ENCODE results near the gene FADS3. TPM values are rescaled to one million over a fixed set of nuclear protein-coding genes. Genes with fewer than 3 reads are reported as not detected.
A peak's percentile ranks its signal among the peaks of the same experiment; 100 is the strongest.

The FADS3 gene
- total and polyA plus RNA-seq, 2 of the 13 experiments (the other 11 are each of a cell fraction or from before 2014, with no cell fraction given), result 13.4 to 23.2 TPM

DNA sequence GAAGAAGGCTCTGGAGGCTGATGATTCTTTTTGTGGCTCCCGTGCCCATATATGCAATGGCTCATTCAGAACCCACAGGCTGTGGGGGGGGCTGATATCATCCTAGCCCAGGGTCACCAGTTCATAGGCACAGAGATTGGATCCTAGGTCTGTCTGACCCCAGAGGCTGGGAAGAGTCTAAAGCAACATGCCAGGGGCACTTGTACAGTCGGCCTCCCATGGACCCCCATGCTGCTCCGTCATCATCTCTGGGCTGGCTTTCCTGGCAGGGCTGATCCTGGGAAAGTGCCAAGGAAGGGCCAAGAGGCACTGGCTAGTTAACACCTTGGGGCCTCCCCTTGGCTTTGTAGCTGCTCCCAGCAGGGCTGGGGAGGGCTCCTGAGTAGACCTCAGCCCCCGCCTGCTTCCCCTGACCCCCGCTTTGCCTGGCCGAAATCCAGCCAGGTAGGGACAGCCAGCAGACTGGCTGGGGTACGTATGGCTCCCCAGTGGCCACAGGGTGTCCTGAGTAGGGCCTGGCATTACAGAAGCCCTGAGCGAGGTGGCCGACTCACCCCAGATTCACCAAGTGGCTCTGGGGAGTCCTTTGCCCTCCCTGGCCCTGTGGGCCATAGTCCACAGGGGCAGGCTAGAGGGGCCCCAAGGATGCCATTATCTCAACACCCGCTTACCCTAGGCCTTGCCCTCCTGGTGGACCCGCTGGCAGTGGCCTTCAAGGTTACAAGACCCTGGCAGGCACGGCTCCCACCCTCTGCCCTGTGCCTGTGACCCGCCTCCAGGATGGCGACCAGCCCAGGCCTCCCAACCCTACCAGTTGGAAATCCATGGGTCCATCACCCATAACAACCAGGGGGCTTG lies 22.5 kb downstream of the FADS3 start:
- Histone ChIP-seq H3K9me3 (ENCODE audit: low read length) (no peaks in the 10 kb centered on the region), H3K4me1 (ENCODE audit: insufficient read depth, low read length) (peaks cover 26% of the 10 kb centered on the region), H3K79me2 (ENCODE audit: insufficient read depth, low read length) (no peaks in the 10 kb centered on the region), H3K36me3 (replicated peaks in 1 of 2; ENCODE audit: control insufficient read depth in 1 of 2, insufficient read depth in 2 of 2, low read length in 2 of 2) (peaks cover 0 to 9% of the 10 kb centered on the region in 2 experiments; a peak in 2 of 5 replicates), H3K4me3 (replicated peaks in 1 of 3; ENCODE audit: insufficient read depth in 1 of 3, low read depth in 2 of 3, low read length in 3 of 3) (no peak overlapping the region), H3K9ac (ENCODE audit: insufficient read depth, low read depth, low read length) (no peak overlapping the region), H2AFZ (ENCODE audit: low read length) (no peak overlapping the region), H3K27ac (ENCODE audit: extremely low read length, insufficient read depth, low read length) (no peak overlapping the region), H4K20me1 (ENCODE audit: insufficient read depth, low read length) (no peaks in the 10 kb centered on the region), H3K4me2 (ENCODE audit: low read depth, low read length) (no peak overlapping the region), H3K27me3 (ENCODE audit: control insufficient read depth in 1 of 2, insufficient read depth in 2 of 2, low read length in 2 of 2) (peaks cover 0 to 6% of the 10 kb centered on the region in 2 experiments; a peak in 1 of 5 replicates)
- no peak for DNase-seq (ENCODE audit: low spot score)
- no TSS peak for BruUV-seq (replicated peaks)
- FAIRE-seq, result no peak
- ATAC-seq, result 0 out of 3 replicates have a peak, but pooled peaks have one; percentile 2
- POLR2A ChIA-PET, result no interaction called here
- intact Hi-C loops (cut with micrococcal nuclease; ENCODE audit: unreplicated experiment) (no loop called here), in situ Hi-C loops (cut with HindIII; ENCODE audit: extremely low pct_ligation_motif_present, low pct_unique_long_range_greater_than_20kb) (no loop called here)
- CTCF ChIA-PET (ENCODE audit: low intra/inter-chr PET ratio, low total read pairs), result no interaction called here
- 81% methylated on average over 10 of the region's 14 CpGs for WGBS (ENCODE audit: low lambda C conversion rate)
- TF ChIP-seq, protein P1, sequence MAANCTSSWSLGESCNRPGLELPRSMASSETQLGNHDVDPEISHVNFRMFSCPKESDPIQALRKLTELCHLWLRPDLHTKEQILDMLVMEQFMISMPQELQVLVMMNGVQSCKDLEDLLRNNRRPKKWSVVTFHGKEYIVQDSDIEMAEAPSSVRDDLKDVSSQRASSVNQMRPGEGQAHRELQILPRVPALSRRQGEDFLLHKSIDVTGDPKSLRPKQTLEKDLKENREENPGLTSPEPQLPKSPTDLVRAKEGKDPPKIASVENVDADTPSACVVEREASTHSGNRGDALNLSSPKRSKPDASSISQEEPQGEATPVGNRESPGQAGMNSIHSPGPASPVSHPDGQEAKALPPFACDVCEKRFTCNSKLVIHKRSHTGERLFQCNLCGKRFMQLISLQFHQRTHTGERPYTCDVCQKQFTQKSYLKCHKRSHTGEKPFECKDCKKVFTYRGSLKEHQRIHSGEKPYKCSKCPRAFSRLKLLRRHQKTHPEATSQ (CRISPR knock-in tag; IDR thresholded peaks at IDR 0.05; ENCODE audit: borderline replicate concordance), result no peak
- TF ChIP-seq, protein P2, sequence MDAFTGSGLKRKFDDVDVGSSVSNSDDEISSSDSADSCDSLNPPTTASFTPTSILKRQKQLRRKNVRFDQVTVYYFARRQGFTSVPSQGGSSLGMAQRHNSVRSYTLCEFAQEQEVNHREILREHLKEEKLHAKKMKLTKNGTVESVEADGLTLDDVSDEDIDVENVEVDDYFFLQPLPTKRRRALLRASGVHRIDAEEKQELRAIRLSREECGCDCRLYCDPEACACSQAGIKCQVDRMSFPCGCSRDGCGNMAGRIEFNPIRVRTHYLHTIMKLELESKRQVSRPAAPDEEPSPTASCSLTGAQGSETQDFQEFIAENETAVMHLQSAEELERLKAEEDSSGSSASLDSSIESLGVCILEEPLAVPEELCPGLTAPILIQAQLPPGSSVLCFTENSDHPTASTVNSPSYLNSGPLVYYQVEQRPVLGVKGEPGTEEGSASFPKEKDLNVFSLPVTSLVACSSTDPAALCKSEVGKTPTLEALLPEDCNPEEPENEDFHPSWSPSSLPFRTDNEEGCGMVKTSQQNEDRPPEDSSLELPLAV (CRISPR knock-in tag; conservative IDR thresholded peaks at IDR 0.05; ENCODE audit: low read depth), result no peak
- TF ChIP-seq ZSCAN21 (CRISPR knock-in tag; IDR thresholded peaks at IDR 0.05; ENCODE audit: borderline replicate concordance) (no peak), MEIS1 (CRISPR knock-in tag; IDR thresholded peaks at IDR 0.05; ENCODE audit: borderline replicate concordance) (no peak), SATB2 (CRISPR knock-in tag; IDR thresholded peaks at IDR 0.05) (no peak), ZMYM3 (CRISPR knock-in tag; IDR thresholded peaks at IDR 0.05) (no peak), ZNF124 (CRISPR knock-in tag; IDR thresholded peaks at IDR 0.05) (no peak), ZNF333 (CRISPR knock-in tag; IDR thresholded peaks at IDR 0.05; ENCODE audit: borderline replicate concordance) (no peak), RBM22 (optimal IDR thresholded peaks at IDR 0.05; ENCODE audit: low read length) (peak; percentile 80), ZNF790 (CRISPR knock-in tag; IDR thresholded peaks at IDR 0.05; ENCODE audit: borderline replicate concordance) (no peak), FOSL2 (CRISPR knock-in tag; IDR thresholded peaks at IDR 0.05) (no peak), AGO2 (optimal IDR thresholded peaks at IDR 0.05; ENCODE audit: low read depth, low read length) (peak; percentile 29), CAMTA2 (CRISPR knock-in tag; IDR thresholded peaks at IDR 0.05; ENCODE audit: borderline replicate concordance) (no peak), KLF12 (CRISPR knock-in tag; IDR thresholded peaks at IDR 0.05; ENCODE audit: borderline replicate concordance) (no peak), BCL6 (CRISPR knock-in tag; IDR thresholded peaks at IDR 0.05) (no peak), YEATS2 (CRISPR knock-in tag; IDR thresholded peaks at IDR 0.05; ENCODE audit: borderline replicate concordance) (no peak)
- TF ChIP-seq, protein P3, sequence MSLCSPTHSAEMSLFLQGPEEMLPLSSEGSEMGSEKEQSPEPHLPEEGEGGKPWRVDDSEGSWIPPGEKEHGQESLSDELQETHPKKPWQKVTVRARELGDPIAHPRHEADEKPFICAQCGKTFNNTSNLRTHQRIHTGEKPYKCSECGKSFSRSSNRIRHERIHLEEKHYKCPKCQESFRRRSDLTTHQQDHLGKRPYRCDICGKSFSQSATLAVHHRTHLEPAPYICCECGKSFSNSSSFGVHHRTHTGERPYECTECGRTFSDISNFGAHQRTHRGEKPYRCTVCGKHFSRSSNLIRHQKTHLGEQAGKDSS (CRISPR knock-in tag; IDR thresholded peaks at IDR 0.05; ENCODE audit: borderline replicate concordance, low read depth), result no peak
- TF ChIP-seq, protein P4, sequence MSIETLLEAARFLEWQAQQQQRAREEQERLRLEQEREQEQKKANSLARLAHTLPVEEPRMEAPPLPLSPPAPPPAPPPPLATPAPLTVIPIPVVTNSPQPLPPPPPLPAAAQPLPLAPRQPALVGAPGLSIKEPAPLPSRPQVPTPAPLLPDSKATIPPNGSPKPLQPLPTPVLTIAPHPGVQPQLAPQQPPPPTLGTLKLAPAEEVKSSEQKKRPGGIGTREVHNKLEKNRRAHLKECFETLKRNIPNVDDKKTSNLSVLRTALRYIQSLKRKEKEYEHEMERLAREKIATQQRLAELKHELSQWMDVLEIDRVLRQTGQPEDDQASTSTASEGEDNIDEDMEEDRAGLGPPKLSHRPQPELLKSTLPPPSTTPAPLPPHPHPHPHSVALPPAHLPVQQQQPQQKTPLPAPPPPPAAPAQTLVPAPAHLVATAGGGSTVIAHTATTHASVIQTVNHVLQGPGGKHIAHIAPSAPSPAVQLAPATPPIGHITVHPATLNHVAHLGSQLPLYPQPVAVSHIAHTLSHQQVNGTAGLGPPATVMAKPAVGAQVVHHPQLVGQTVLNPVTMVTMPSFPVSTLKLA (IDR thresholded peaks at IDR 0.05), result no peak
